ENCODE results near the gene STRBP. TPM values are rescaled to one million over a fixed set of nuclear protein-coding genes. Genes with fewer than 3 reads are reported as not detected.

The STRBP gene
- total RNA-seq, 2 donors from 2014 or later: 77.2 to 83.3 TPM

DNA sequence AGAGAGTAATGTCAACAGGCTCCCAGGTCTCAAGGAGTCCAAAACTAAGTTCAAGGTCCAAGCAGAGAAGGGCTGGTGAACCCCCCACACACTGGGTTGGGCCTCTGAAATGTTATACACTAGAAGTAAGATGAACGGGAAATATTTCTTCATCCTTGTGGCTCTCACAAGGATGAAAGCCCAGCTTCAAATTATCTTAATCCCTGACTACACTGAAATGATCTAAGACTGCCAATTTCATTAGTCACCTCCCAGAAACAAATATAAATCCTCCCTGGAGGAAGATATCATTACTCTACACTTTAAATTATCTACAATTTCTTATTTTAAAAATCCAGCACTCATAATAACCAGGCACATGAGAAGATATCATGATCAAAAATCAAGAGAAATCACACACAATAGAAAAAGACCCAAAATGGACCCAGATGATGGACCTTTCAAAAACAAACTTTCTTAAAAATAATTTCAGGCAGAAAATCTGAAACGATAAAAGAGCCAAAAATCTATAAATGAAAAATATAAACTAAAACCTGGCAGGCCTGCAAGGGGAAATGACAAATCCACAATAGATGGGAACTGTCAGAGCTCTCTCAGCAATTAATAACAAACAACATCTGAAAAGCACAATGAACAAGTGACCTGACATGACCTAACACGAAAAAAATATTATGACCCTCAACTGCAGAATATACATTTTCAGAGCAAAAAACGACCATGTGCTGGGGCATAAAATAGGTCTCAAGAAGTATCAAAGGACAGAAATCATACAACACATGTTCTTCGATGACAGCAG is 117.5 kb downstream of the STRBP start:
- no peak overlapping the region for H3K27ac Mint-ChIP-seq
- no peak for DNase-seq
- TF ChIP-seq, protein P1, sequence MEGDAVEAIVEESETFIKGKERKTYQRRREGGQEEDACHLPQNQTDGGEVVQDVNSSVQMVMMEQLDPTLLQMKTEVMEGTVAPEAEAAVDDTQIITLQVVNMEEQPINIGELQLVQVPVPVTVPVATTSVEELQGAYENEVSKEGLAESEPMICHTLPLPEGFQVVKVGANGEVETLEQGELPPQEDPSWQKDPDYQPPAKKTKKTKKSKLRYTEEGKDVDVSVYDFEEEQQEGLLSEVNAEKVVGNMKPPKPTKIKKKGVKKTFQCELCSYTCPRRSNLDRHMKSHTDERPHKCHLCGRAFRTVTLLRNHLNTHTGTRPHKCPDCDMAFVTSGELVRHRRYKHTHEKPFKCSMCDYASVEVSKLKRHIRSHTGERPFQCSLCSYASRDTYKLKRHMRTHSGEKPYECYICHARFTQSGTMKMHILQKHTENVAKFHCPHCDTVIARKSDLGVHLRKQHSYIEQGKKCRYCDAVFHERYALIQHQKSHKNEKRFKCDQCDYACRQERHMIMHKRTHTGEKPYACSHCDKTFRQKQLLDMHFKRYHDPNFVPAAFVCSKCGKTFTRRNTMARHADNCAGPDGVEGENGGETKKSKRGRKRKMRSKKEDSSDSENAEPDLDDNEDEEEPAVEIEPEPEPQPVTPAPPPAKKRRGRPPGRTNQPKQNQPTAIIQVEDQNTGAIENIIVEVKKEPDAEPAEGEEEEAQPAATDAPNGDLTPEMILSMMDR (conservative IDR thresholded peaks at IDR 0.05): no peak
- Histone ChIP-seq H3K9me3 (ENCODE audit: control insufficient read depth, low read length) (peaks cover 4% of the 10 kb centered on the region), H3K4me3 (ENCODE audit: low read length) (no peak overlapping the region), H3K27me3 (ENCODE audit: control insufficient read depth, insufficient read depth, low read length, poor library complexity, severe bottlenecking) (no peaks in the 10 kb centered on the region), H3K4me1 (ENCODE audit: control insufficient read depth, insufficient read depth, low read length) (no peaks in the 10 kb centered on the region), H3K36me3 (ENCODE audit: control insufficient read depth, insufficient read depth, low read length) (peaks cover 22% of the 10 kb centered on the region), H3K9ac (ENCODE audit: extremely low read depth, low read length, poor library complexity, severe bottlenecking) (no peak overlapping the region), H3K27ac (ENCODE audit: low read depth, low read length) (no peak overlapping the region)
- H3K9me3 Mint-ChIP-seq: peaks cover 3% of the 10 kb centered on the region
- whole genome bisulfite sequencing, 2 experiments (ENCODE audit: insufficient coverage in 1 of 2, insufficient read length in 1 of 2): 91 to 100% methylated on average over 3 to 5 of the region's 5 CpGs
- H3K4me3 Mint-ChIP-seq: no peak overlapping the region
- no peaks in the 10 kb centered on the region for H3K4me1 Mint-ChIP-seq
- peaks cover 23% of the 10 kb centered on the region for H3K36me3 Mint-ChIP-seq (ENCODE audit: low read depth)
- no peaks in the 10 kb centered on the region for H3K27me3 Mint-ChIP-seq (ENCODE audit: insufficient read depth)

DNA sequence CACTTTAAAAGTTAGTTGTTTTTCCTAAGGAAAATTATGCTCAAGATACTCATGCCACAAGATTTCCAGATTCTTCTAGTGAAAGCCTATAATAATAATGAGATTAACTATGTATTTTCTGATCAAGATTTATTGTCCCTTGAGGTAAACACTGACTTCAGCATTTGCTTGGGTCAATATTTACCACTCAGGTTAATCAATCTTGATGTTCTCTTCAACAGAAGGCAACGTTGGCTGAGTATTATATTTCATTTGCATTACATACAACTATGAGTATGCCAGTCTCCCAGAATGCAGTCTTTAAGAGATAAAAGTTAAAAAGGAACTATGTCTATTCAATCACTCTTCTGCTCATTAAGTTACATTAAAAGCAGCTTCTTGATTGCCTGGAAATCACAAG is 119.3 kb downstream of the STRBP start:
- Histone ChIP-seq H3K36me3 (ENCODE audit: control insufficient read depth, insufficient read depth, low read length) (peaks cover 25% of the 10 kb centered on the region), H3K27me3 (ENCODE audit: control insufficient read depth, insufficient read depth, low read length, poor library complexity, severe bottlenecking) (no peaks in the 10 kb centered on the region), H3K4me3 (ENCODE audit: low read length) (no peak overlapping the region), H3K9me3 (ENCODE audit: control insufficient read depth, low read length) (peaks cover 4% of the 10 kb centered on the region), H3K27ac (ENCODE audit: low read depth, low read length) (no peak overlapping the region), H3K4me1 (ENCODE audit: control insufficient read depth, insufficient read depth, low read length) (no peaks in the 10 kb centered on the region), H3K9ac (ENCODE audit: extremely low read depth, low read length, poor library complexity, severe bottlenecking) (no peak overlapping the region)
- TF ChIP-seq, protein P1 (conservative IDR thresholded peaks at IDR 0.05): no peak
- H3K27ac Mint-ChIP-seq: no peak overlapping the region
- DNase-seq: no peak
- H3K27me3 Mint-ChIP-seq (ENCODE audit: insufficient read depth): no peaks in the 10 kb centered on the region
- peaks cover 31% of the 10 kb centered on the region for H3K36me3 Mint-ChIP-seq (ENCODE audit: low read depth)
- H3K4me1 Mint-ChIP-seq: no peaks in the 10 kb centered on the region
- peaks cover 3% of the 10 kb centered on the region for H3K9me3 Mint-ChIP-seq
- no peak overlapping the region for H3K4me3 Mint-ChIP-seq
- 100% methylated on average over 1 of the region's 1 CpG; no CpG with 5 or more reads in 1 of the 2 experiments for WGBS, 2 experiments (ENCODE audit: insufficient coverage in 1 of 2, insufficient read length in 1 of 2)

DNA sequence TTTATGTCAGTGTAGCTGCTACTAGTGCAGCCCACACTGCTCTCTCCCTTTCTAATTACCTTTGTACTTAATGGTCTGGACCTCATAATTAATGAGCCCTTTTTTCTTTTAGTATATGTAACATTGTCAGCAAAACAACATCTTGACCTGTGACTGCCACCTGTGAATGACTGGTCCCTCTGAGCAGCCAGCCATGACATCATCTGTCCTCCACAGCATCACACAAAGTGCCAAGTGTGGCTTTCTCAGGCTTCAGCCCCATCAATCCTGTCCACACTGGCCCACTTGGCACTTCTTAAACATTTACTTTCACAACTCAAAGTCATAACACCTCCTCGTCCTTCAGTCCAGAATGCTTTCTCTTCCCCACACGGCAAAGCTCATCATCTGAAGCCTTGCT is 130.2 kb downstream of the STRBP start:
- TF ChIP-seq, protein P1 (conservative IDR thresholded peaks at IDR 0.05): no peak
- no peaks in the 10 kb centered on the region for H3K4me1 ChIP-seq (ENCODE audit: control insufficient read depth, insufficient read depth, low read length)
- WGBS, 2 experiments (ENCODE audit: insufficient coverage in 1 of 2, insufficient read length in 1 of 2): 74% methylated on average over 2 of the region's 2 CpGs; no CpG with 5 or more reads in 1 of the 2 experiments
- Mint-ChIP-seq H3K27me3 (ENCODE audit: insufficient read depth) (no peaks in the 10 kb centered on the region), H3K9me3 (no peaks in the 10 kb centered on the region), H3K4me1 (no peaks in the 10 kb centered on the region), H3K4me3 (no peak overlapping the region), H3K36me3 (ENCODE audit: low read depth) (peaks cover 18% of the 10 kb centered on the region), H3K27ac (no peak overlapping the region)
- H3K27ac ChIP-seq (ENCODE audit: low read depth, low read length): no peak overlapping the region
- H3K9me3 ChIP-seq (ENCODE audit: control insufficient read depth, low read length): no peaks in the 10 kb centered on the region
- no peak overlapping the region for H3K9ac ChIP-seq (ENCODE audit: extremely low read depth, low read length, poor library complexity, severe bottlenecking)
- no peaks in the 10 kb centered on the region for H3K27me3 ChIP-seq (ENCODE audit: control insufficient read depth, insufficient read depth, low read length, poor library complexity, severe bottlenecking)
- H3K4me3 ChIP-seq (ENCODE audit: low read length): no peak overlapping the region
- no peak for DNase-seq
- no peaks in the 10 kb centered on the region for H3K36me3 ChIP-seq (ENCODE audit: control insufficient read depth, insufficient read depth, low read length)
